OCI-LY7 (cell line): ENCODE data around the gene LRRTM3. TPM values are rescaled to one million over a fixed set of nuclear protein-coding genes. Genes with fewer than 3 reads are reported as not detected.

Source experiments
- BruUV-seq: library from RNA; stranded (reverse); fragments of 400-500 nt; replicated peaks from 2 replicates; lab custom pipeline; 2021; lab: Mats Ljungman, UMichigan
- CTCF ChIA-PET: fragments of 300-600 bp; sonication (Branson Sonifier 250); formaldehyde crosslinking; loops from one replicate; lab custom pipeline; 2022; ENCODE audit warnings: antibody characterized with exemption; ENCODE audit not compliant: unreplicated experiment; lab: Charles Lee
- POLR2A ChIA-PET: fragments of 300-600 bp; sonication (Branson Sonifier 250); formaldehyde crosslinking; loops from one replicate; lab custom pipeline; 2022; ENCODE audit warnings: antibody characterized with exemption; lab: Charles Lee
- DNase-seq: peaks from one replicate; pipeline ENCODE4 v3.0.0-alpha.2; 2015; ENCODE audit warnings: low spot score
- H2AFZ ChIP-seq: fragments of 200-600 bp; sonication (generic), shearing (Covaris generic); 2 replicates; pipeline ENCODE4 v1.6.1; 2014; ENCODE audit warnings: mild to moderate bottlenecking, antibody characterized with exemption, low read length, moderate library complexity
- H3K27ac ChIP-seq: fragments of 200-600 bp; sonication (generic); 2 replicates; pipeline ENCODE4 v1.5.1; 2014; ENCODE audit warnings: mixed run types, low read depth, mild to moderate bottlenecking, moderate library complexity, low read length, inconsistent platforms; ENCODE audit not compliant: poor library complexity, severe bottlenecking
- H3K36me3 ChIP-seq: fragments of 200-600 bp; sonication (generic); 2 replicates; pipeline ENCODE4 v1.6.1; 2014; ENCODE audit warnings: mild to moderate bottlenecking, antibody characterized with exemption, low read length, moderate library complexity, mixed read lengths; ENCODE audit not compliant: insufficient read depth
- H3K4me1 ChIP-seq: fragments of 200-600 bp; sonication (generic); 2 replicates; pipeline ENCODE4 v1.5.1; 2014; ENCODE audit warnings: mild to moderate bottlenecking, low read length; ENCODE audit not compliant: insufficient read depth, poor library complexity, severe bottlenecking
- H3K4me2 ChIP-seq: fragments of 200-600 bp; sonication (generic); 2 replicates; pipeline ENCODE4 v1.6.1; 2014; ENCODE audit warnings: mild to moderate bottlenecking, low read length
- H3K4me3 ChIP-seq: fragments of 200-600 bp; sonication (generic); 2 replicates; pipeline ENCODE4 v1.5.1; 2014; ENCODE audit warnings: mild to moderate bottlenecking, low read depth, low read length; ENCODE audit not compliant: poor library complexity, severe bottlenecking
- H3K79me2 ChIP-seq: fragments of 200-600 bp; sonication (generic); 2 replicates; pipeline ENCODE4 v1.6.1; 2016; ENCODE audit warnings: low read depth, mild to moderate bottlenecking, low read length, moderate library complexity, mixed read lengths; ENCODE audit not compliant: insufficient read depth
- H3K9me2 ChIP-seq: fragments of 200-600 bp; sonication (generic); 2 replicates; pipeline ENCODE4 v1.6.1; 2016; ENCODE audit warnings: mild to moderate bottlenecking, low read length, mixed read lengths; ENCODE audit not compliant: insufficient read depth
- H3K9me3 ChIP-seq: fragments of 200-600 bp; sonication (generic); 2 replicates; pipeline ENCODE4 v1.6.1; 2014; ENCODE audit warnings: mild to moderate bottlenecking, mixed run types, low read length, mixed read lengths
- H4K20me1 ChIP-seq: fragments of 200-600 bp; sonication (generic); 2 replicates; pipeline ENCODE4 v1.6.1; 2014; ENCODE audit warnings: mild to moderate bottlenecking, antibody characterized with exemption, low read length, moderate library complexity, mixed read lengths; ENCODE audit not compliant: insufficient read depth
- EZH2phosphoT487 ChIP-seq: fragments of 200-600 bp; sonication (generic); IDR thresholded peaks from 2 replicates; pipeline ENCODE4 v1.6.1; 2018; ENCODE audit warnings: low read depth, borderline replicate concordance, mild to moderate bottlenecking, mixed run types, antibody characterized with exemption, low read length, moderate library complexity, mixed read lengths
- intact Hi-C: fragments of 100-400 bp; cut with micrococcal nuclease; formaldehyde crosslinking; loops from one replicate; pipeline ENCODE4 v1.10.0; 2022; ENCODE audit not compliant: unreplicated experiment
- total RNA-seq, 2 experiments: library from RNA; depleted of rRNA in 1 of 2; stranded (reverse); fragments of >200 nt in 1 of 2; shearing (Covaris generic) in 1 of 2; gene quantifications; 2 replicates each; pipeline ENCODE4 v1.2.3, GENCODE V29; 2014 to 2022
- TF ChIP-seq, protein P1 (sequence below): fragments of 200-600 bp; sonication (generic); conservative IDR thresholded peaks from 2 replicates; pipeline ENCODE4 v1.5.1; 2014; ENCODE audit warnings: mild to moderate bottlenecking, antibody characterized with exemption, low read length, moderate library complexity, mixed read lengths

The LRRTM3 gene
- total RNA-seq, 2 experiments from 2014 or later = not detected

DNA sequence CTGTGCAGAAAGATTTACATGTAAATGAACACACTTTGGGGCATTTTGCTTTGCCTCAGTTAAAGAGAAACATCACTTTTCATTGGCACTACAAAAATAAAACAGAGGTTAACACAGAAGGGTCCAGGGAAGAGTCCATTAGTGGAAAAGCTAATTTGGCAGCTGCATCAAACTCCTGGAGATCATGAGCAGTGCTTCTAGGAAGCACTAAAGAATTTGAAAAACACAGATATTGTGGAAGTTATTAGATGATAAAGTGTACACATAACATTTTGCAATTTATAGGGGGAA is 161.2 kb downstream of the LRRTM3 start:
- no peak for DNase-seq
- Histone ChIP-seq H4K20me1 (no peaks in the 10 kb centered on the region), H3K79me2 (no peaks in the 10 kb centered on the region), H3K4me2 (no peak overlapping the region), H3K4me1 (no peaks in the 10 kb centered on the region), H3K27ac (no peak overlapping the region), H3K36me3 (no peaks in the 10 kb centered on the region), H3K9me3 (no peaks in the 10 kb centered on the region), H3K9me2 (no peaks in the 10 kb centered on the region), H3K4me3 (no peak overlapping the region), H2AFZ (no peak overlapping the region)
- intact Hi-C loops = no loop called here
- no peak for TF ChIP-seq EZH2phosphoT487
- CTCF ChIA-PET = no interaction called here
- POLR2A ChIA-PET = no interaction called here
- BruUV-seq = no TSS peak

DNA sequence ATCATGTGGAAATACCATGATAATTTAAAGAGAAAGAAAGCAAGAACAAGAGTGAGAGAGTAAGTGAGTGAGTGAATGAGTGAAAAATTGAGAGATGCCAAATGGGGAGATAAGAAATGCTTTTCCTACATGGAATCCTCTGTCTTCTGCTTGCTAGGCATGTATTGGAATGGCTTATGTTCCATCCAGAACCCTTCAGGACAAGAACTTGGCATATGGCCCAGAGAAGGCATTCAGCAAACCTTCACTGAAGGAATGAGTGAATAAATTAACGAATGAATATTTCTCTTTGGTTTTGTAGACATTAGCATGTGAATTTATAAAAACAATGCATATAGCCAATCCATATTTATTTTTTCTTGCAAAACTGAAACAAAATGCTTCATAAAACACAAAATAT is 162.2 kb downstream of the LRRTM3 start:
- Histone ChIP-seq H3K9me3 (no peaks in the 10 kb centered on the region), H3K79me2 (no peaks in the 10 kb centered on the region), H3K36me3 (no peaks in the 10 kb centered on the region), H4K20me1 (no peaks in the 10 kb centered on the region), H3K9me2 (no peaks in the 10 kb centered on the region), H3K4me1 (no peaks in the 10 kb centered on the region), H2AFZ (no peak overlapping the region), H3K4me2 (no peak overlapping the region), H3K4me3 (no peak overlapping the region), H3K27ac (no peak overlapping the region)
- no TSS peak for BruUV-seq
- intact Hi-C loops = no loop called here
- ChIA-PET POLR2A (no interaction called here), CTCF (no interaction called here)
- DNase-seq = no peak
- TF ChIP-seq, protein P1, sequence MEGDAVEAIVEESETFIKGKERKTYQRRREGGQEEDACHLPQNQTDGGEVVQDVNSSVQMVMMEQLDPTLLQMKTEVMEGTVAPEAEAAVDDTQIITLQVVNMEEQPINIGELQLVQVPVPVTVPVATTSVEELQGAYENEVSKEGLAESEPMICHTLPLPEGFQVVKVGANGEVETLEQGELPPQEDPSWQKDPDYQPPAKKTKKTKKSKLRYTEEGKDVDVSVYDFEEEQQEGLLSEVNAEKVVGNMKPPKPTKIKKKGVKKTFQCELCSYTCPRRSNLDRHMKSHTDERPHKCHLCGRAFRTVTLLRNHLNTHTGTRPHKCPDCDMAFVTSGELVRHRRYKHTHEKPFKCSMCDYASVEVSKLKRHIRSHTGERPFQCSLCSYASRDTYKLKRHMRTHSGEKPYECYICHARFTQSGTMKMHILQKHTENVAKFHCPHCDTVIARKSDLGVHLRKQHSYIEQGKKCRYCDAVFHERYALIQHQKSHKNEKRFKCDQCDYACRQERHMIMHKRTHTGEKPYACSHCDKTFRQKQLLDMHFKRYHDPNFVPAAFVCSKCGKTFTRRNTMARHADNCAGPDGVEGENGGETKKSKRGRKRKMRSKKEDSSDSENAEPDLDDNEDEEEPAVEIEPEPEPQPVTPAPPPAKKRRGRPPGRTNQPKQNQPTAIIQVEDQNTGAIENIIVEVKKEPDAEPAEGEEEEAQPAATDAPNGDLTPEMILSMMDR = no peak
- TF ChIP-seq EZH2phosphoT487 = no peak

DNA sequence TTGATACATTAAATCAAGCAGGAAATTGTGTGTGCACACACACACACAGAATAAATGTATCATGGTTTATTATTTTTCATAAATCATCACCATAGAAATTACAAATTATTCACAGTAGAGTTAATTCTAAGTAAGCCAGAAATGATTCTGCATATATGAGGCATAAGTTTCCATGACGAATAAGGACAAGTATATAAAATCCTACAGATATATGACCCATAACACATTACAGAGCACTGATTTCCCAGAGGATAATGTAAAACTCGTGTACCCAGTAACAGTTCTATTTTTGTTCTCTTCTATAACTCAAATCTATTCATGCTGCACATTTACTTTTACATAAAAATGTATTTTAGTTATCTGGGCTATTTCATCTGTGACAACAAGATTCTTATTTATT is 169.7 kb downstream of the LRRTM3 start:
- intact Hi-C loops = no loop called here
- no TSS peak for BruUV-seq
- TF ChIP-seq, protein P1 = no peak
- no peak for TF ChIP-seq EZH2phosphoT487
- Histone ChIP-seq H3K9me3 (no peaks in the 10 kb centered on the region), H3K9me2 (no peaks in the 10 kb centered on the region), H4K20me1 (no peaks in the 10 kb centered on the region), H3K4me2 (no peak overlapping the region), H3K4me3 (no peak overlapping the region), H3K79me2 (no peaks in the 10 kb centered on the region), H3K36me3 (no peaks in the 10 kb centered on the region), H3K4me1 (no peaks in the 10 kb centered on the region), H3K27ac (no peak overlapping the region), H2AFZ (no peak overlapping the region)
- ChIA-PET CTCF (no interaction called here), POLR2A (interaction anchor here (0.7 to 0.8 kb wide), 2 partner anchors 16 to 72 kb away, joined by 3 read pairs; no protein-coding TSS in a partner anchor)
- DNase-seq = no peak
